ENCODE data around the gene NSG1.

DNA sequence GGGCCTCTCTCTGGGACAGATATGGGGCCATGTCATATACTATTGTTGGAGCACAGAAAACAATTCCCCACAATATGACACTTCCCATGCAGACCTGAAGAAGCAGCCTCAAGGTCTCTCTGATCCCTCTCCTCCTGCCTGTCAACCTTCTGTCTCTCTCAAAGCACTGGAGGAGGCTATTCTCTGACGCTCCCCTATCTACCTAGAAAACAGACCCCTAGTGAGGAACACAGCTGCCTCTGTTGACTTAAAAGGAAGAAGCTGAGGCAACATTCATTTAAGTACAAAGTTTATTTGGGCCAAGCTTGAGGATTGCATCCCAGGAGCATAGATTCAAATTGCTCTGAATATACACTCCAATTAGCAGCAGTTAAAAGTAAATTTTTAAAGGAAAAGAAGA is 39.3 kb upstream of the NSG1 start:
- TF ChIP-seq POLR2A (IDR thresholded peaks at IDR 0.05; ENCODE audit: low read depth, low read length) (no peak), MXI1 (IDR thresholded peaks at IDR 0.05; ENCODE audit: borderline replicate concordance, low read depth, low read length) (no peak), CHD1 (IDR thresholded peaks at IDR 0.05; ENCODE audit: low read depth, low read length) (no peak), RAD21 (IDR thresholded peaks at IDR 0.05; ENCODE audit: low read length) (no peak), RFX5 (IDR thresholded peaks at IDR 0.05; ENCODE audit: low read depth, low read length) (no peak), RCOR1 (IDR thresholded peaks at IDR 0.05; ENCODE audit: insufficient replicate concordance, low read length) (no peak), NFE2L2 (IDR thresholded peaks at IDR 0.05; ENCODE audit: low read depth, low read length) (no peak), MAZ (IDR thresholded peaks at IDR 0.05; ENCODE audit: borderline replicate concordance, low read depth, low read length) (no peak)
- TF ChIP-seq, protein P1, sequence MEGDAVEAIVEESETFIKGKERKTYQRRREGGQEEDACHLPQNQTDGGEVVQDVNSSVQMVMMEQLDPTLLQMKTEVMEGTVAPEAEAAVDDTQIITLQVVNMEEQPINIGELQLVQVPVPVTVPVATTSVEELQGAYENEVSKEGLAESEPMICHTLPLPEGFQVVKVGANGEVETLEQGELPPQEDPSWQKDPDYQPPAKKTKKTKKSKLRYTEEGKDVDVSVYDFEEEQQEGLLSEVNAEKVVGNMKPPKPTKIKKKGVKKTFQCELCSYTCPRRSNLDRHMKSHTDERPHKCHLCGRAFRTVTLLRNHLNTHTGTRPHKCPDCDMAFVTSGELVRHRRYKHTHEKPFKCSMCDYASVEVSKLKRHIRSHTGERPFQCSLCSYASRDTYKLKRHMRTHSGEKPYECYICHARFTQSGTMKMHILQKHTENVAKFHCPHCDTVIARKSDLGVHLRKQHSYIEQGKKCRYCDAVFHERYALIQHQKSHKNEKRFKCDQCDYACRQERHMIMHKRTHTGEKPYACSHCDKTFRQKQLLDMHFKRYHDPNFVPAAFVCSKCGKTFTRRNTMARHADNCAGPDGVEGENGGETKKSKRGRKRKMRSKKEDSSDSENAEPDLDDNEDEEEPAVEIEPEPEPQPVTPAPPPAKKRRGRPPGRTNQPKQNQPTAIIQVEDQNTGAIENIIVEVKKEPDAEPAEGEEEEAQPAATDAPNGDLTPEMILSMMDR (conservative IDR thresholded peaks at IDR 0.05; ENCODE audit: low read depth, low read length), result no peak
- TF ChIP-seq, protein P2, sequence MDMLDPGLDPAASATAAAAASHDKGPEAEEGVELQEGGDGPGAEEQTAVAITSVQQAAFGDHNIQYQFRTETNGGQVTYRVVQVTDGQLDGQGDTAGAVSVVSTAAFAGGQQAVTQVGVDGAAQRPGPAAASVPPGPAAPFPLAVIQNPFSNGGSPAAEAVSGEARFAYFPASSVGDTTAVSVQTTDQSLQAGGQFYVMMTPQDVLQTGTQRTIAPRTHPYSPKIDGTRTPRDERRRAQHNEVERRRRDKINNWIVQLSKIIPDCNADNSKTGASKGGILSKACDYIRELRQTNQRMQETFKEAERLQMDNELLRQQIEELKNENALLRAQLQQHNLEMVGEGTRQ (IDR thresholded peaks at IDR 0.05; ENCODE audit: low read depth, low read length), result no peak
